ENCODE data around the gene KIAA1143. TPM values are rescaled to one million over a fixed set of nuclear protein-coding genes. Genes with fewer than 3 reads are reported as not detected.

Gene KIAA1143
- 30.8 and 37.8 TPM in 2 replicates for total RNA-seq (2014; rRNA removed; shearing (Covaris generic))

GRCh38 chr3:44761424-44762169 lies at the start of gene KIAA1143, which contains the start of gene KIF15:
Gene KIAA1143, minus strand, starts transcription at chr3:44761619. Its CDS starts 17 bp downstream, at chr3:44761602.
Gene KIF15, plus strand, starts transcription at chr3:44761794. Its CDS starts 72 bp downstream, at chr3:44761866.
- peak; percentile 89 for DNase-seq
- H3K36me3 ChIP-seq (replicated peaks; ENCODE audit: control insufficient read depth, insufficient read depth, low read length), result peaks cover 3% of the 10 kb centered on the region
- H3K4me3 ChIP-seq (ENCODE audit: insufficient read depth, low read depth, low read length), result peak within 1 kb of the TSS; percentile 87
- no peaks in the 10 kb centered on the region for H3K27me3 ChIP-seq (ENCODE audit: control insufficient read depth, insufficient read depth, low read length)

- peaks cover 3% of the 10 kb centered on the region for H3K36me3 ChIP-seq (replicated peaks; ENCODE audit: control insufficient read depth, insufficient read depth, low read length)
- peak; percentile 27 for DNase-seq
- no peak overlapping the region for H3K4me3 ChIP-seq (ENCODE audit: insufficient read depth, low read depth, low read length)
- H3K27me3 ChIP-seq (ENCODE audit: control insufficient read depth, insufficient read depth, low read length), result no peaks in the 10 kb centered on the region
Measured at GRCh38 chr3:44805960-44806359, 44.5 kb upstream of the KIAA1143 start.

GRCh38 chr3:44803298-44803697 lies 41.9 kb upstream of the KIAA1143 start:
- no peaks in the 10 kb centered on the region for H3K27me3 ChIP-seq (ENCODE audit: control insufficient read depth, insufficient read depth, low read length)
- H3K4me3 ChIP-seq (ENCODE audit: insufficient read depth, low read depth, low read length), result no peak overlapping the region
- peaks cover 10% of the 10 kb centered on the region for H3K36me3 ChIP-seq (replicated peaks; ENCODE audit: control insufficient read depth, insufficient read depth, low read length)
- no peak for DNase-seq

GRCh38 chr3:44802011-44802410 lies 40.6 kb upstream of the KIAA1143 start:
- no peak for DNase-seq
- H3K36me3 ChIP-seq (replicated peaks; ENCODE audit: control insufficient read depth, insufficient read depth, low read length), result peaks cover 14% of the 10 kb centered on the region

GRCh38 chr3:44795197-44795596 lies 33.8 kb upstream of the KIAA1143 start:
- no peak for DNase-seq
- H3K4me3 ChIP-seq (ENCODE audit: insufficient read depth, low read depth, low read length), result no peak overlapping the region
- H3K36me3 ChIP-seq (replicated peaks; ENCODE audit: control insufficient read depth, insufficient read depth, low read length), result peaks cover 14% of the 10 kb centered on the region

More at GRCh38 chr3:44802011-44802410, 40.6 kb upstream of the KIAA1143 start:
- Histone ChIP-seq H3K27me3 (ENCODE audit: control insufficient read depth, insufficient read depth, low read length) (no peaks in the 10 kb centered on the region), H3K4me3 (ENCODE audit: insufficient read depth, low read depth, low read length) (no peak overlapping the region)

GRCh38 chr3:44782891-44783290 lies 21.5 kb upstream of the KIAA1143 start:
- DNase-seq, result no peak
- H3K27me3 ChIP-seq (ENCODE audit: control insufficient read depth, insufficient read depth, low read length), result no peaks in the 10 kb centered on the region
- H3K4me3 ChIP-seq (ENCODE audit: insufficient read depth, low read depth, low read length), result no peak overlapping the region
- H3K36me3 ChIP-seq (replicated peaks; ENCODE audit: control insufficient read depth, insufficient read depth, low read length), result peaks cover 10% of the 10 kb centered on the region

More at GRCh38 chr3:44795197-44795596, 33.8 kb upstream of the KIAA1143 start:
- no peaks in the 10 kb centered on the region for H3K27me3 ChIP-seq (ENCODE audit: control insufficient read depth, insufficient read depth, low read length)

- no peak for DNase-seq
- Histone ChIP-seq H3K36me3 (replicated peaks; ENCODE audit: control insufficient read depth, insufficient read depth, low read length) (peaks cover 3% of the 10 kb centered on the region; the same call in 1 of the 2 replicates), H3K27me3 (ENCODE audit: control insufficient read depth, insufficient read depth, low read length) (no peaks in the 10 kb centered on the region), H3K4me3 (ENCODE audit: insufficient read depth, low read depth, low read length) (no peak overlapping the region)
Measured at GRCh38 chr3:44772099-44772442, 10.7 kb upstream of the KIAA1143 start.

GRCh38 chr3:44771424-44772098 lies 10.1 kb upstream of the KIAA1143 start:
- H3K36me3 ChIP-seq (replicated peaks; ENCODE audit: control insufficient read depth, insufficient read depth, low read length), result peaks cover 3% of the 10 kb centered on the region; the same call in 1 of the 2 replicates
- no peaks in the 10 kb centered on the region for H3K27me3 ChIP-seq (ENCODE audit: control insufficient read depth, insufficient read depth, low read length)
- no peak overlapping the region for H3K4me3 ChIP-seq (ENCODE audit: insufficient read depth, low read depth, low read length)
- no peak for DNase-seq

- no peak for DNase-seq
Measured at GRCh38 chr3:44764248-44764647, 2.8 kb upstream of the KIAA1143 start.

GRCh38 chr3:44762690-44763089 lies 1.3 kb upstream of the KIAA1143 start:
- Histone ChIP-seq H3K27me3 (ENCODE audit: control insufficient read depth, insufficient read depth, low read length) (no peaks in the 10 kb centered on the region), H3K36me3 (replicated peaks; ENCODE audit: control insufficient read depth, insufficient read depth, low read length) (peaks cover 3% of the 10 kb centered on the region), H3K4me3 (ENCODE audit: insufficient read depth, low read depth, low read length) (peak overlapping the region; percentile 87)
- DNase-seq, result no peak

More at GRCh38 chr3:44764248-44764647, 2.8 kb upstream of the KIAA1143 start:
- Histone ChIP-seq H3K36me3 (replicated peaks; ENCODE audit: control insufficient read depth, insufficient read depth, low read length) (peaks cover 4% of the 10 kb centered on the region), H3K4me3 (ENCODE audit: insufficient read depth, low read depth, low read length) (no peak overlapping the region), H3K27me3 (ENCODE audit: control insufficient read depth, insufficient read depth, low read length) (no peaks in the 10 kb centered on the region)

- DNase-seq, result no peak
- Histone ChIP-seq H3K4me3 (ENCODE audit: insufficient read depth, low read depth, low read length) (peak overlapping the region; percentile 87), H3K27me3 (ENCODE audit: control insufficient read depth, insufficient read depth, low read length) (no peaks in the 10 kb centered on the region), H3K36me3 (replicated peaks; ENCODE audit: control insufficient read depth, insufficient read depth, low read length) (peaks cover 3% of the 10 kb centered on the region)
Measured at GRCh38 chr3:44762170-44762677, 805 bp upstream of the KIAA1143 start.

- H3K4me3 ChIP-seq (ENCODE audit: insufficient read depth, low read depth, low read length), result peak overlapping the region; percentile 87
- DNase-seq, result peak; percentile 26
- no peaks in the 10 kb centered on the region for H3K27me3 ChIP-seq (ENCODE audit: control insufficient read depth, insufficient read depth, low read length)
- 0 out of 2 replicates have a peak, but pooled peaks cover 1% of the 10 kb centered on the region for H3K36me3 ChIP-seq (replicated peaks; ENCODE audit: control insufficient read depth, insufficient read depth, low read length)
Measured at GRCh38 chr3:44761101-44761423, 357 bp downstream of the KIAA1143 start.

GRCh38 chr3:44734646-44735168 lies 26.7 kb downstream of the KIAA1143 start:
- Histone ChIP-seq H3K27me3 (ENCODE audit: control insufficient read depth, insufficient read depth, low read length) (no peaks in the 10 kb centered on the region), H3K36me3 (replicated peaks; ENCODE audit: control insufficient read depth, insufficient read depth, low read length) (no peaks in the 10 kb centered on the region; the same call in 1 of the 2 replicates), H3K4me3 (ENCODE audit: insufficient read depth, low read depth, low read length) (no peak overlapping the region)
- DNase-seq, result no peak

GRCh38 chr3:44729384-44729910 lies 32.0 kb downstream of the KIAA1143 start, which contains the start of gene ZNF501:
Gene ZNF501, plus strand, starts transcription at chr3:44729635. Its CDS starts 4,787 bp downstream, at chr3:44734422.
- peak within 1 kb of the TSS; percentile 52; the same call in 1 of the 2 replicates for H3K4me3 ChIP-seq (ENCODE audit: insufficient read depth, low read depth, low read length)
- no peaks in the 10 kb centered on the region; the same call in 1 of the 2 replicates for H3K36me3 ChIP-seq (replicated peaks; ENCODE audit: control insufficient read depth, insufficient read depth, low read length)
- DNase-seq, result no peak
- no peaks in the 10 kb centered on the region for H3K27me3 ChIP-seq (ENCODE audit: control insufficient read depth, insufficient read depth, low read length)

All from H7 (cell line).